Transverse colon (tissue), 3 donors: Measurements from ENCODE around the gene DDIT3.

ENCODE experiments used
- EP300 ChIP-seq: sonication (generic); formaldehyde crosslinking; IDR thresholded peaks from one replicate; pipeline ENCODE4 v1.6.1; 2017; ENCODE audit warnings: antibody characterized with exemption, low read depth
- TF ChIP-seq, protein P1 (sequence below), 5 experiments: fragments of 200-600 bp in 3 of 5; fragments of 450-650 bp in 2 of 5; sonication (generic) in 3 of 5; IDR thresholded peaks; 1 replicate in 2 of 5; 2 replicates in 3 of 5; pipeline ENCODE4 v1.5.1; 2016 to 2017; ENCODE audit warnings: antibody characterized with exemption in 5 of 5, inconsistent platforms in 3 of 5, mild to moderate bottlenecking in 2 of 5, moderate library complexity in 1 of 5

DNA sequence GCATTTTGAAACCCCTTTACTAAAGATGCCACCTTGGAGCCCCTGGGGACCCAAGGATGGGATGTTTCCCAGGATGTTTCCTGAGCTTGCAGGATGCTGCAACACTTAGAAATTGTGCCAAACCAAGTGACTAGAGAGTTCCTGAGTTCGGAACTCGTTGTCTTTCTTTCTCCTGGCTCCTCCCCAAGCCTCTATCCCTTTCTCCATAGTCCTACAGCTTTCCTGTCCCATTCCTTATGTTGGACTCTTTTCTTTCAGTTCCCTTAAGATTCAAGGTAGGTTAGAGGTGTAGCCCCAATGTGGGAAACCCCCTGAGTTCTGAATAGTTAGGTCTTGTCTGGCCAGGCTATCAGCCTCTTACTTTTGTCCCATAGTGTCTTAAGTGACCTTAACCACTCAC is 28.2 kb upstream of the DDIT3 start:
- TF ChIP-seq, protein P1, sequence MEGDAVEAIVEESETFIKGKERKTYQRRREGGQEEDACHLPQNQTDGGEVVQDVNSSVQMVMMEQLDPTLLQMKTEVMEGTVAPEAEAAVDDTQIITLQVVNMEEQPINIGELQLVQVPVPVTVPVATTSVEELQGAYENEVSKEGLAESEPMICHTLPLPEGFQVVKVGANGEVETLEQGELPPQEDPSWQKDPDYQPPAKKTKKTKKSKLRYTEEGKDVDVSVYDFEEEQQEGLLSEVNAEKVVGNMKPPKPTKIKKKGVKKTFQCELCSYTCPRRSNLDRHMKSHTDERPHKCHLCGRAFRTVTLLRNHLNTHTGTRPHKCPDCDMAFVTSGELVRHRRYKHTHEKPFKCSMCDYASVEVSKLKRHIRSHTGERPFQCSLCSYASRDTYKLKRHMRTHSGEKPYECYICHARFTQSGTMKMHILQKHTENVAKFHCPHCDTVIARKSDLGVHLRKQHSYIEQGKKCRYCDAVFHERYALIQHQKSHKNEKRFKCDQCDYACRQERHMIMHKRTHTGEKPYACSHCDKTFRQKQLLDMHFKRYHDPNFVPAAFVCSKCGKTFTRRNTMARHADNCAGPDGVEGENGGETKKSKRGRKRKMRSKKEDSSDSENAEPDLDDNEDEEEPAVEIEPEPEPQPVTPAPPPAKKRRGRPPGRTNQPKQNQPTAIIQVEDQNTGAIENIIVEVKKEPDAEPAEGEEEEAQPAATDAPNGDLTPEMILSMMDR (IDR thresholded peaks at IDR 0.05), result no peak
- no peak for TF ChIP-seq EP300
